ENCODE data around the gene RAB21. TPM values are rescaled to one million over a fixed set of nuclear protein-coding genes. Genes with fewer than 3 reads are reported as not detected.
A peak's percentile ranks its signal among the peaks of the same experiment; 100 is the strongest.
"Not testable (repeated sequence)": the region's sequence is repeated elsewhere in the genome, so short reads cannot be mapped to it uniquely, and the experiment has no call there.

The RAB21 gene
- total and polyA plus RNA-seq, 2 of the 13 experiments (the other 11 are each of a cell fraction or from before 2014, with no cell fraction given): 4.4 to 50.9 TPM

DNA sequence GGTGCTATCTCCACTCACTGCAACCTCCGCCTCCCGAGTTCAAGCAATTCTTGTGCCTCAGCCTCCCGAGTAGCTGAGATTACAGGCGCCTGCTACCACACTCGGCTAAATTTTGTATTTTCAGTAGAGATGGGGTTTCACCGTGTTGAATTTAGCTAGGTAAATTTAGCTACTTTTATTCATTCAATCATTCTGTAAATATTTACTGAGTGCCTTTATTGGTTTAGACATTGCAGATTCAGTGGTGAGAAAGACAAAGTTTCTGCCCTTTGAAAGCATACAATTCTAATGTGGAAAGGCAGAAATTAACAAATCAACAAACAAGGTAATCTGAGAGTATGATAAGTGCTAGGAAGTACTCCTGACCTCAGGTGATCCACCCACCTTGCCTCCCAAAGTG, 60.6 kb downstream of the RAB21 start:
- intact Hi-C loops (cut with micrococcal nuclease; ENCODE audit: unreplicated experiment); H3K9me3 ChIP-seq (ENCODE audit: low read length); in situ Hi-C loops (cut with HindIII; ENCODE audit: extremely low pct_ligation_motif_present, low pct_unique_long_range_greater_than_20kb); ATAC-seq; POLR2A ChIA-PET; H3K36me3 ChIP-seq (replicated peaks in 1 of 2; ENCODE audit: control insufficient read depth in 1 of 2, insufficient read depth in 2 of 2, low read length in 2 of 2); DNase-seq (ENCODE audit: low spot score); BruUV-seq (replicated peaks); H2AFZ ChIP-seq (ENCODE audit: low read length); H3K9ac ChIP-seq (ENCODE audit: insufficient read depth, low read depth, low read length); H3K4me2 ChIP-seq (ENCODE audit: low read depth, low read length); H3K27ac ChIP-seq (ENCODE audit: extremely low read length, insufficient read depth, low read length); H3K4me3 ChIP-seq (replicated peaks in 1 of 3; ENCODE audit: insufficient read depth in 1 of 3, low read depth in 2 of 3, low read length in 3 of 3); H3K27me3 ChIP-seq (ENCODE audit: control insufficient read depth in 1 of 2, insufficient read depth in 2 of 2, low read length in 2 of 2); H3K4me1 ChIP-seq (ENCODE audit: insufficient read depth, low read length); H3K79me2 ChIP-seq (ENCODE audit: insufficient read depth, low read length); H4K20me1 ChIP-seq (ENCODE audit: insufficient read depth, low read length); CTCF ChIA-PET (ENCODE audit: low intra/inter-chr PET ratio, low total read pairs): not testable (repeated sequence)
- FAIRE-seq: peak; percentile 34
- 22% methylated on average over 6 of the region's 6 CpGs for WGBS (ENCODE audit: low lambda C conversion rate)

DNA sequence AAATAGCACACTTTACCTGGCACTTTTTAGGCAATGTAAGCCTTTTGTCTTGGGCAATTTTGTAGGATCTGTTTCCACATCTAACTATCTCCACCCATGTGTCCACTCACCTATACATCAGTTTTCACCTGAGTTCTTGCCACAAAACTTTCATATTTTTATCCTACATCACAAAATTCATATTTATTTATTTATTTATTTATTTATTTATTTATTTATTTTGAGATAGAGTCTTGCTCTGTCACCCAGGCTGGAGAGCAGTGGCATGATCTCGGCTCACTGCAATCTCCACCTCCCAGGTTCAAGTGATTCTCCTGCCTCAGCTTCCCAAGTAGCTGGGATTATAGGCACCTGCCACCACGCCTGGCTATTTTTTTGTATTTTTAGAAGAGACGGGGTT, 67.4 kb downstream of the RAB21 start:
- H3K4me3 ChIP-seq (replicated peaks in 1 of 3; ENCODE audit: insufficient read depth in 1 of 3, low read depth in 2 of 3, low read length in 3 of 3); H3K36me3 ChIP-seq (replicated peaks in 1 of 2; ENCODE audit: control insufficient read depth in 1 of 2, insufficient read depth in 2 of 2, low read length in 2 of 2); FAIRE-seq; H3K9ac ChIP-seq (ENCODE audit: insufficient read depth, low read depth, low read length); H3K9me3 ChIP-seq (ENCODE audit: low read length); intact Hi-C loops (cut with micrococcal nuclease; ENCODE audit: unreplicated experiment); H3K27me3 ChIP-seq (ENCODE audit: control insufficient read depth in 1 of 2, insufficient read depth in 2 of 2, low read length in 2 of 2); POLR2A ChIA-PET; in situ Hi-C loops (cut with HindIII; ENCODE audit: extremely low pct_ligation_motif_present, low pct_unique_long_range_greater_than_20kb); H2AFZ ChIP-seq (ENCODE audit: low read length); ATAC-seq; H3K4me2 ChIP-seq (ENCODE audit: low read depth, low read length); H3K79me2 ChIP-seq (ENCODE audit: insufficient read depth, low read length); BruUV-seq (replicated peaks); H4K20me1 ChIP-seq (ENCODE audit: insufficient read depth, low read length); DNase-seq (ENCODE audit: low spot score); H3K27ac ChIP-seq (ENCODE audit: extremely low read length, insufficient read depth, low read length); H3K4me1 ChIP-seq (ENCODE audit: insufficient read depth, low read length); CTCF ChIA-PET (ENCODE audit: low intra/inter-chr PET ratio, low total read pairs): not testable (repeated sequence)
- 44% methylated on average over 3 of the region's 3 CpGs for WGBS (ENCODE audit: low lambda C conversion rate)

DNA sequence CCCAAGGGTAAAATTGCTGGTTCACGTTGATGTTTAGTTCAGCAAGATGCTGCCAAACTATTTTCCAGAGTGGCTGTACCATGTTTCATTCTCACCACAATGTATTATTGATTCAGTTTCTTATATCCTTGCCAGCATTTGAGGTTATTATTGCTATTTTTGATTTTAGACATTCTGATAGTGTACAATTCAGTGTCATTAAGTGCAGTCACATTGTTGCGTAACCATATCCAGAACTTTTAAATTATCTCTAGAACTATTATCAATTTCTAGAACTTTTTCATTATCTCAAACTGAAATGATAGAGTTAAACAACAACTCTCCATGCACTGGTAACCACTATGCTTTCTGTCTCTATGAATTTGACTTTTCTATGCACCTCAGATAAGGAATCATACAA, 74.2 kb downstream of the RAB21 start:
- Histone ChIP-seq H2AFZ (ENCODE audit: low read length) (no peak overlapping the region), H3K4me3 (replicated peaks in 1 of 3; ENCODE audit: insufficient read depth in 1 of 3, low read depth in 2 of 3, low read length in 3 of 3) (no peak overlapping the region), H3K27me3 (ENCODE audit: control insufficient read depth in 1 of 2, insufficient read depth in 2 of 2, low read length in 2 of 2) (peaks cover 0 to 5% of the 10 kb centered on the region in 2 experiments; a peak in 1 of 5 replicates), H3K36me3 (replicated peaks in 1 of 2; ENCODE audit: control insufficient read depth in 1 of 2, insufficient read depth in 2 of 2, low read length in 2 of 2) (no peaks in the 10 kb centered on the region), H3K27ac (ENCODE audit: extremely low read length, insufficient read depth, low read length) (no peak overlapping the region), H3K4me1 (ENCODE audit: insufficient read depth, low read length) (no peaks in the 10 kb centered on the region), H3K9me3 (ENCODE audit: low read length) (no peaks in the 10 kb centered on the region), H3K4me2 (ENCODE audit: low read depth, low read length) (no peak overlapping the region), H4K20me1 (ENCODE audit: insufficient read depth, low read length) (no peaks in the 10 kb centered on the region), H3K79me2 (ENCODE audit: insufficient read depth, low read length) (no peaks in the 10 kb centered on the region), H3K9ac (ENCODE audit: insufficient read depth, low read depth, low read length) (no peak overlapping the region)
- ChIA-PET POLR2A (no interaction called here), CTCF (ENCODE audit: low intra/inter-chr PET ratio, low total read pairs) (no interaction called here)
- WGBS (ENCODE audit: low lambda C conversion rate): 84% methylated on average over 2 of the region's 2 CpGs
- intact Hi-C loops (cut with micrococcal nuclease; ENCODE audit: unreplicated experiment) (no loop called here), in situ Hi-C loops (cut with HindIII; ENCODE audit: extremely low pct_ligation_motif_present, low pct_unique_long_range_greater_than_20kb) (no loop called here)
- TF ChIP-seq CEBPB (IDR thresholded peaks at IDR 0.05; ENCODE audit: borderline replicate concordance, low read depth, low read length): peak; percentile 81
- TF ChIP-seq, protein P1, sequence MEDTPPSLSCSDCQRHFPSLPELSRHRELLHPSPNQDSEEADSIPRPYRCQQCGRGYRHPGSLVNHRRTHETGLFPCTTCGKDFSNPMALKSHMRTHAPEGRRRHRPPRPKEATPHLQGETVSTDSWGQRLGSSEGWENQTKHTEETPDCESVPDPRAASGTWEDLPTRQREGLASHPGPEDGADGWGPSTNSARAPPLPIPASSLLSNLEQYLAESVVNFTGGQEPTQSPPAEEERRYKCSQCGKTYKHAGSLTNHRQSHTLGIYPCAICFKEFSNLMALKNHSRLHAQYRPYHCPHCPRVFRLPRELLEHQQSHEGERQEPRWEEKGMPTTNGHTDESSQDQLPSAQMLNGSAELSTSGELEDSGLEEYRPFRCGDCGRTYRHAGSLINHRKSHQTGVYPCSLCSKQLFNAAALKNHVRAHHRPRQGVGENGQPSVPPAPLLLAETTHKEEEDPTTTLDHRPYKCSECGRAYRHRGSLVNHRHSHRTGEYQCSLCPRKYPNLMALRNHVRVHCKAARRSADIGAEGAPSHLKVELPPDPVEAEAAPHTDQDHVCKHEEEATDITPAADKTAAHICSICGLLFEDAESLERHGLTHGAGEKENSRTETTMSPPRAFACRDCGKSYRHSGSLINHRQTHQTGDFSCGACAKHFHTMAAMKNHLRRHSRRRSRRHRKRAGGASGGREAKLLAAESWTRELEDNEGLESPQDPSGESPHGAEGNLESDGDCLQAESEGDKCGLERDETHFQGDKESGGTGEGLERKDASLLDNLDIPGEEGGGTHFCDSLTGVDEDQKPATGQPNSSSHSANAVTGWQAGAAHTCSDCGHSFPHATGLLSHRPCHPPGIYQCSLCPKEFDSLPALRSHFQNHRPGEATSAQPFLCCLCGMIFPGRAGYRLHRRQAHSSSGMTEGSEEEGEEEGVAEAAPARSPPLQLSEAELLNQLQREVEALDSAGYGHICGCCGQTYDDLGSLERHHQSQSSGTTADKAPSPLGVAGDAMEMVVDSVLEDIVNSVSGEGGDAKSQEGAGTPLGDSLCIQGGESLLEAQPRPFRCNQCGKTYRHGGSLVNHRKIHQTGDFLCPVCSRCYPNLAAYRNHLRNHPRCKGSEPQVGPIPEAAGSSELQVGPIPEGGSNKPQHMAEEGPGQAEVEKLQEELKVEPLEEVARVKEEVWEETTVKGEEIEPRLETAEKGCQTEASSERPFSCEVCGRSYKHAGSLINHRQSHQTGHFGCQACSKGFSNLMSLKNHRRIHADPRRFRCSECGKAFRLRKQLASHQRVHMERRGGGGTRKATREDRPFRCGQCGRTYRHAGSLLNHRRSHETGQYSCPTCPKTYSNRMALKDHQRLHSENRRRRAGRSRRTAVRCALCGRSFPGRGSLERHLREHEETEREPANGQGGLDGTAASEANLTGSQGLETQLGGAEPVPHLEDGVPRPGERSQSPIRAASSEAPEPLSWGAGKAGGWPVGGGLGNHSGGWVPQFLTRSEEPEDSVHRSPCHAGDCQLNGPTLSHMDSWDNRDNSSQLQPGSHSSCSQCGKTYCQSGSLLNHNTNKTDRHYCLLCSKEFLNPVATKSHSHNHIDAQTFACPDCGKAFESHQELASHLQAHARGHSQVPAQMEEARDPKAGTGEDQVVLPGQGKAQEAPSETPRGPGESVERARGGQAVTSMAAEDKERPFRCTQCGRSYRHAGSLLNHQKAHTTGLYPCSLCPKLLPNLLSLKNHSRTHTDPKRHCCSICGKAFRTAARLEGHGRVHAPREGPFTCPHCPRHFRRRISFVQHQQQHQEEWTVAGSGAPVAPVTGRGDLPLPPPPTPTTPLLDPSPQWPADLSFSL (CRISPR knock-in tag; IDR thresholded peaks at IDR 0.05): no peak
- TF ChIP-seq TOPORS (CRISPR knock-in tag; IDR thresholded peaks at IDR 0.05): no peak
- TF ChIP-seq ZNF264 (CRISPR knock-in tag; IDR thresholded peaks at IDR 0.05): no peak
- DNase-seq (ENCODE audit: low spot score): no peak
- no peak for ATAC-seq
- no TSS peak for BruUV-seq (replicated peaks)
- no peak for FAIRE-seq

Measured in HepG2 (cell line).